ENCODE measurements around the gene XXYLT1.

- TF ChIP-seq CTCF (IDR thresholded peaks at IDR 0.05), result no peak
- no peak for TF ChIP-seq POLR2A (IDR thresholded peaks at IDR 0.05)
Observed at GRCh38 chr3:195048059-195048905, 222.7 kb downstream of the XXYLT1 start.
